ENCODE data around the gene VSX1.

Gene VSX1

GRCh38 chr20:25061821-25062530, 20.0 kb downstream of the VSX1 start:
- no peaks in the 10 kb centered on the region for H3K27me3 ChIP-seq (ENCODE audit: insufficient read depth, low read depth)
- TF ChIP-seq CTCF (conservative IDR thresholded peaks at IDR 0.05; ENCODE audit: low read depth, low read length): no peak
- H3K4me2 ChIP-seq: no peak overlapping the region
- no peaks in the 10 kb centered on the region for H4K20me1 ChIP-seq (ENCODE audit: insufficient read depth)
- no peak overlapping the region for H3K9ac ChIP-seq
- H3K36me3 ChIP-seq (ENCODE audit: insufficient read depth): no peaks in the 10 kb centered on the region
- H3K4me1 ChIP-seq (ENCODE audit: low read depth, poor library complexity, severe bottlenecking): peaks cover 5% of the 10 kb centered on the region
- no peak overlapping the region for H2AFZ ChIP-seq (ENCODE audit: low read depth)
- H3K4me3 ChIP-seq (IDR thresholded peaks at IDR 0.05; ENCODE audit: insufficient read depth, low read depth, low read length): no peak overlapping the region
- no peaks in the 10 kb centered on the region for H3K79me2 ChIP-seq (ENCODE audit: insufficient read depth, low read depth)
- H3K27ac ChIP-seq: no peak overlapping the region

- H3K4me3 ChIP-seq (IDR thresholded peaks at IDR 0.05; ENCODE audit: insufficient read depth, low read depth, low read length): no peak overlapping the region
- H3K27me3 ChIP-seq (ENCODE audit: insufficient read depth, low read depth): no peaks in the 10 kb centered on the region
- peaks cover 7% of the 10 kb centered on the region for H3K4me1 ChIP-seq (ENCODE audit: low read depth, poor library complexity, severe bottlenecking)
- H3K36me3 ChIP-seq (ENCODE audit: insufficient read depth): no peaks in the 10 kb centered on the region
- no peaks in the 10 kb centered on the region for H4K20me1 ChIP-seq (ENCODE audit: insufficient read depth)
- H3K27ac ChIP-seq: no peak overlapping the region
- no peak overlapping the region for H2AFZ ChIP-seq (ENCODE audit: low read depth)
- H3K79me2 ChIP-seq (ENCODE audit: insufficient read depth, low read depth): peaks cover 2% of the 10 kb centered on the region; the same call in 1 of the 2 replicates
- TF ChIP-seq CTCF (conservative IDR thresholded peaks at IDR 0.05; ENCODE audit: low read depth, low read length): no peak
- no peak overlapping the region for H3K4me2 ChIP-seq
- H3K9ac ChIP-seq: no peak overlapping the region
These were observed 20.7 kb downstream of the VSX1 start for GRCh38 chr20:25061103-25061799.

- H3K36me3 ChIP-seq (ENCODE audit: insufficient read depth): no peaks in the 10 kb centered on the region
- no peaks in the 10 kb centered on the region for H4K20me1 ChIP-seq (ENCODE audit: insufficient read depth)
- TF ChIP-seq CTCF (conservative IDR thresholded peaks at IDR 0.05; ENCODE audit: low read depth, low read length): no peak
- H3K27ac ChIP-seq: no peak overlapping the region
- H3K27me3 ChIP-seq (ENCODE audit: insufficient read depth, low read depth): no peaks in the 10 kb centered on the region
- H3K9ac ChIP-seq: no peak overlapping the region
- H3K4me3 ChIP-seq (IDR thresholded peaks at IDR 0.05; ENCODE audit: insufficient read depth, low read depth, low read length): no peak overlapping the region
- peaks cover 19% of the 10 kb centered on the region for H3K4me1 ChIP-seq (ENCODE audit: low read depth, poor library complexity, severe bottlenecking)
- no peak overlapping the region for H2AFZ ChIP-seq (ENCODE audit: low read depth)
- H3K79me2 ChIP-seq (ENCODE audit: insufficient read depth, low read depth): peaks cover 9% of the 10 kb centered on the region; the same call in 1 of the 2 replicates
- H3K4me2 ChIP-seq: no peak overlapping the region
These were observed 22.0 kb downstream of the VSX1 start for GRCh38 chr20:25059866-25060465.

DNA sequence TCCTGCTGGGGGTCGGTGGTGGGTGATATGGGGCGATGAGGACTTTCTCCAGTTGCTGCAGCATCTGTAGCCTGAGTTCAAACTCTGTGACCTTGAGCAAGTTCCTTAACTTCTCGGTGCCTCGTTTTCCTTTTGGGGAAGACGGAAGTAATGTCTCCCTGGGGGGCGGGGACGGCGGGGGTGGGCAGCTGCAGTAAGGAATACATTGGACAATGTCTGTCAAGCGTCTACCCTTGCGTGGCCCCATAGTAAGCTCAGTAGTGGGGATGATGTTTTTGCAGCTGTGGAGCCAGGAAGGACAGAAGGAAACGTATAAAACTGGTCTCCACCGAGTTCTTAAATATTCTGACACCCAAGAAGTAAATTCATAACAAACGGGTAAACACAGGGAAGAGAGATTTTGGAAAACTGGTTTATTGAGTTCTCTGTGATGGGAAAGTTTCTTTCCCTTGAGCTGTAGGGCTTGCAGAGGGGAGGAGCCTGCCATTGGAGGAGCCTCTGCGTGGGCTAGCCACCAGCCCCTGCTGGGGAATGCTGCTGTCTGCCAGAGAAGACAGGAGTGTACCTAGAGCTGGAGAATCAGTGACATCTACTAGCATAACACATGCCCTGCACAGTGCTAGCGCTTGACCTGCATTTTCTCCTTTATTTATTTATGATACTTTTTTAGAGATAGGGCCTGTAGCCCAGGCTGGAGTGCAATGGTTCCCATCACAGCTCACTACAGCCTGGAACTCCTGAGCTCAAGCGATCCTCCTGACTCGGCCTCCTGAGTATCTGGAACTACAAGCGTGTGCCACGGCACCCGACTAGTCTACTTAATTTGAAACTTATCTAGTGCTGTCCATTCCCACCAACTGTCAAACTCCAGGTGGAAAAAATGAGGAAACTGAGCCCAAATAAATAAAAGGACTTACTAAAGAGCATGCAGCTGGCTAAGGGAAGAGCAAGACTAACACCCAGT, 22.8 kb downstream of the VSX1 start:
- Histone ChIP-seq H2AFZ (ENCODE audit: low read depth) (no peak overlapping the region; the same call in 1 of the 2 replicates), H3K27me3 (ENCODE audit: insufficient read depth, low read depth) (no peaks in the 10 kb centered on the region), H3K4me2 (peak overlapping the region; percentile 40; the same call in 1 of the 2 replicates), H4K20me1 (ENCODE audit: insufficient read depth) (no peaks in the 10 kb centered on the region), H3K27ac (no peak overlapping the region), H3K4me3 (IDR thresholded peaks at IDR 0.05; ENCODE audit: insufficient read depth, low read depth, low read length) (no peak overlapping the region), H3K36me3 (ENCODE audit: insufficient read depth) (no peaks in the 10 kb centered on the region), H3K79me2 (ENCODE audit: insufficient read depth, low read depth) (peaks cover 9% of the 10 kb centered on the region; the same call in 1 of the 2 replicates), H3K4me1 (ENCODE audit: low read depth, poor library complexity, severe bottlenecking) (peaks cover 22% of the 10 kb centered on the region), H3K9ac (no peak overlapping the region)
- no peak for TF ChIP-seq CTCF (conservative IDR thresholded peaks at IDR 0.05; ENCODE audit: low read depth, low read length)
